IMR-90 (cell line): Measurements from ENCODE around the gene IMPG2. TPM values are rescaled to one million over a fixed set of nuclear protein-coding genes. Genes with fewer than 3 reads are reported as not detected.

Experiments used
- ATAC-seq: fragments of 200-7000 bp; cut with Tn5 transposase; 2 replicates; pipeline ENCODE4 v1.9.1; 2020; ENCODE audit warnings: low read depth, mild to moderate bottlenecking, moderate library complexity
- BruUV-seq: library from RNA; stranded (reverse); fragments of 400-500 nt; replicated peaks from 2 replicates; lab custom pipeline; 2021; lab: Mats Ljungman, UMichigan
- CTCF ChIA-PET: fragments of 300-600 bp; formaldehyde crosslinking; extraction: SDS; loops from one replicate; lab custom pipeline; 2021; ENCODE audit warnings: antibody characterized with exemption; lab: Yijun Ruan, JAX
- POLR2A ChIA-PET: fragments of 300-600 bp; sonication (Branson Sonifier 250); formaldehyde crosslinking; loops from one replicate; lab custom pipeline; 2022; ENCODE audit warnings: antibody characterized with exemption; ENCODE audit not compliant: unreplicated experiment; lab: Charles Lee
- DNase-seq: peaks from one replicate; pipeline ENCODE4 v3.0.0; 2013
- H2AFZ ChIP-seq: replicated peaks from 2 replicates; pipeline ENCODE3; 2013; ENCODE audit warnings: low read length, mild to moderate bottlenecking; ENCODE audit not compliant: poor library complexity
- H2AK5ac ChIP-seq: 2 replicates; pipeline ENCODE4 v1.6.1; 2013; ENCODE audit warnings: low read depth, low read length, inconsistent platforms
- H2AK9ac ChIP-seq: replicated peaks from 2 replicates; pipeline ENCODE3; 2013; ENCODE audit warnings: mild to moderate bottlenecking, low read depth, low read length, moderate library complexity; ENCODE audit not compliant: poor library complexity
- H2BK120ac ChIP-seq: 2 replicates; pipeline ENCODE4 v1.6.1; 2013; ENCODE audit warnings: low read depth, low read length, inconsistent platforms
- H2BK15ac ChIP-seq: 3 replicates; pipeline ENCODE4 v1.6.1; 2013; ENCODE audit warnings: low read depth, low read length, inconsistent platforms
- H2BK20ac ChIP-seq: 2 replicates; pipeline ENCODE4 v1.6.1; 2013; ENCODE audit warnings: low read depth, mild to moderate bottlenecking, inconsistent platforms, low read length, moderate library complexity
- H2BK5ac ChIP-seq: 2 replicates; pipeline ENCODE4 v1.6.1; 2013; ENCODE audit warnings: mild to moderate bottlenecking, low read depth, low read length, inconsistent platforms; ENCODE audit not compliant: poor library complexity, severe bottlenecking
- H3K14ac ChIP-seq: replicated peaks from 2 replicates; pipeline ENCODE4 v1.6.1; 2013; ENCODE audit warnings: low read depth, low read length, inconsistent platforms
- H3K18ac ChIP-seq: 2 replicates; pipeline ENCODE4 v1.6.1; 2013; ENCODE audit warnings: low read depth, low read length, control low read depth
- H3K23ac ChIP-seq: 2 replicates; pipeline ENCODE4 v1.6.1; 2013; ENCODE audit warnings: low read depth, low read length, inconsistent platforms
- H3K27ac ChIP-seq: 2 replicates; pipeline ENCODE4 v1.5.1; 2013; ENCODE audit warnings: mild to moderate bottlenecking, control low read depth, low read length; ENCODE audit not compliant: insufficient read depth
- H3K27me3 ChIP-seq: 2 replicates; pipeline ENCODE4 v1.6.1; 2013; ENCODE audit warnings: low read length; ENCODE audit not compliant: control insufficient read depth, insufficient read depth
- H3K36me3 ChIP-seq: 2 replicates; pipeline ENCODE4 v1.6.1; 2013; ENCODE audit warnings: low read length, mixed read lengths; ENCODE audit not compliant: control insufficient read depth, insufficient read depth
- H3K4ac ChIP-seq: 2 replicates; pipeline ENCODE4 v1.6.1; 2013; ENCODE audit warnings: low read depth, low read length, inconsistent platforms
- H3K4me1 ChIP-seq: 2 replicates; pipeline ENCODE4 v1.6.1; 2013; ENCODE audit warnings: low read length, mixed read lengths; ENCODE audit not compliant: control insufficient read depth, insufficient read depth
- H3K4me2 ChIP-seq: 2 replicates; pipeline ENCODE4 v1.6.1; 2013; ENCODE audit warnings: low read depth, mild to moderate bottlenecking, control low read depth, low read length, moderate library complexity
- H3K4me3 ChIP-seq: 2 replicates; pipeline ENCODE4 v1.5.1; 2013; ENCODE audit warnings: low read depth, mild to moderate bottlenecking, control low read depth, low read length, moderate library complexity; ENCODE audit not compliant: insufficient read depth
- H3K56ac ChIP-seq: 2 replicates; pipeline ENCODE4 v1.6.1; 2013; ENCODE audit warnings: low read length, inconsistent platforms; ENCODE audit not compliant: insufficient read depth; ENCODE audit errors: extremely low read depth
- H3K79me1 ChIP-seq, 2 experiments: 2 replicates each; pipeline ENCODE4 v1.6.1; 2013; ENCODE audit warnings: low read length in 2 of 2, inconsistent platforms in 1 of 2, low read depth in 1 of 2
- H3K9ac ChIP-seq: 2 replicates; pipeline ENCODE4 v1.6.1; 2013; ENCODE audit warnings: low read depth, low read length, control low read depth
- H3K9me1 ChIP-seq: 2 replicates; pipeline ENCODE4 v1.6.1; 2013; ENCODE audit warnings: low read length, inconsistent platforms; ENCODE audit not compliant: insufficient read depth
- H3K9me3 ChIP-seq: 2 replicates; pipeline ENCODE4 v1.6.1; 2013; ENCODE audit warnings: low read length; ENCODE audit not compliant: control insufficient read depth, insufficient read depth
- H4K20me1 ChIP-seq: 2 replicates; pipeline ENCODE4 v1.6.1; 2013; ENCODE audit warnings: low read length, inconsistent platforms; ENCODE audit not compliant: insufficient read depth
- H4K5ac ChIP-seq: 2 replicates; pipeline ENCODE4 v1.6.1; 2013; ENCODE audit warnings: mild to moderate bottlenecking, low read depth, low read length, control low read depth
- H4K8ac ChIP-seq, 2 experiments: 2 replicates each; pipeline ENCODE4 v1.6.1; 2013; ENCODE audit warnings: low read depth in 2 of 2, low read length in 2 of 2, control low read depth in 1 of 2, inconsistent platforms in 1 of 2
- H4K91ac ChIP-seq: 2 replicates; pipeline ENCODE4 v1.6.1; 2013; ENCODE audit warnings: low read depth, low read length, inconsistent platforms; ENCODE audit not compliant: insufficient read depth
- CEBPB ChIP-seq: IDR thresholded peaks from 2 replicates; pipeline ENCODE4 v1.6.1; 2012; ENCODE audit warnings: low read depth, low read length, improper control_type of control experiment
- FOS ChIP-seq: fragments of 150-350 bp; IDR thresholded peaks from 2 replicates; pipeline ENCODE4 v1.6.1; 2016; ENCODE audit warnings: low read depth, low read length
- MAZ ChIP-seq: IDR thresholded peaks from 2 replicates; pipeline ENCODE4 v1.6.1; 2012; ENCODE audit warnings: low read depth, mild to moderate bottlenecking, low read length, improper control_type of control experiment, moderate library complexity, borderline replicate concordance
- RCOR1 ChIP-seq: IDR thresholded peaks from 2 replicates; pipeline ENCODE4 v1.6.1; 2012; ENCODE audit warnings: mild to moderate bottlenecking, low read length, improper control_type of control experiment; ENCODE audit not compliant: insufficient replicate concordance
- WGBS, 2 experiments: methylation state at CpG; one replicate each; pipeline versions ENCODE4 v1.1.5 to v1.1.7; 2013; ENCODE audit warnings: missing lambda C conversion rate in 2 of 2; ENCODE audit not compliant: insufficient read length in 1 of 2; ENCODE audit errors: extremely low coverage in 2 of 2; 5-methylcytosine and 5-hydroxymethylcytosine counted together
- dilution Hi-C: fragments of 300-500 bp; cut with HindIII; formaldehyde crosslinking; loops from one replicate; pipeline ENCODE4 v1.14.3; 2018; ENCODE audit warnings: low sequenced_read_pairs; ENCODE audit not compliant: unreplicated experiment
- in situ Hi-C: fragments of 300-500 bp; cut with MboI; formaldehyde crosslinking; loops from 3 replicates; pipeline ENCODE4 v1.14.3; 2019; ENCODE audit warnings: low sequenced_read_pairs, inconsistent platforms, mixed read lengths
- intact Hi-C: fragments of 100-400 bp; cut with micrococcal nuclease; formaldehyde crosslinking; loops from 2 replicates; pipeline ENCODE4 v1.10.0; 2022
- polyA plus RNA-seq, 3 experiments: library from polyadenylated mRNA; depleted of rRNA; stranded (reverse); fragments of >200 nt; gene quantifications; 2 replicates each; pipeline ENCODE4 v1.2.3, GENCODE V29; 2012; ENCODE audit warnings: low replicate concordance in 1 of 3
- total RNA-seq: library from RNA; depleted of rRNA; stranded (reverse); fragments of >200 nt; gene quantifications from 2 replicates; pipeline ENCODE4 v1.2.3, GENCODE V29; 2012

IMPG2 gene
- total and polyA plus RNA-seq, 2 of the 4 experiments (the other 2 are of a cell fraction) = 0.10 to 0.18 TPM

DNA sequence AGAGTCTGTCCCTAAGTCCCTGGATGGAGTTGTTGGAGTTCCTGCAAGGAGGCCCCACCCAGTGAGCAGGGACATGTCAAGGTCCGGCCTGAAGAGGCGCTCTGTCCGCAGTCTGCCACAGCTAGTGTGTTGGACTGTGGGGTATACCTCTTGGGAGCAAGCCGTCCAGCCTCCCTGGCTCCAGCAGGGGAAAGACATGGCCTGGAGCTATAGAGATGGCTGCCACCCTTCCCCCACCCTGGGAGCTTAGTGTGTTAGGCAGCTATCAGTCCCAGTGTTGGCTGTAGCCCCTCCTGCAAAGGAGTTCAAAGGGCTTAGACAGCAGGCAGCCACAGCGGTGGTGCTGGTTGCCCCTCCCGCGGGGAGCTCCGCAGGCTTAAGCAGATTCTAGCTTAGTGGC lies 20.3 kb downstream of the IMPG2 start:
- H2BK20ac ChIP-seq = no peak overlapping the region
- BruUV-seq = no TSS peak
- no peak overlapping the region for H3K4me2 ChIP-seq
- dilution Hi-C loops = no loop called here
- no peak overlapping the region for H2AK5ac ChIP-seq
- no peaks in the 10 kb centered on the region for H3K9me3 ChIP-seq
- H3K23ac ChIP-seq = no peak overlapping the region
- H3K4ac ChIP-seq = no peak overlapping the region
- H3K36me3 ChIP-seq = no peaks in the 10 kb centered on the region
- intact Hi-C loops = no loop called here
- no peak for ATAC-seq
- WGBS, 2 experiments = 96% methylated on average over 4 of the region's 8 CpGs; no CpG with 5 or more reads in 1 of the 2 experiments
- H3K14ac ChIP-seq = no peak overlapping the region
- DNase-seq = no peak
- no peaks in the 10 kb centered on the region for H3K79me1 ChIP-seq
- H3K18ac ChIP-seq = no peak overlapping the region
- no peak overlapping the region for H2BK120ac ChIP-seq
- ChIA-PET POLR2A (no interaction called here), CTCF (no interaction called here)
- no peak overlapping the region for H3K4me3 ChIP-seq
- H3K9me1 ChIP-seq = no peaks in the 10 kb centered on the region
- no peaks in the 10 kb centered on the region for H3K27me3 ChIP-seq
- no peak overlapping the region for H4K8ac ChIP-seq
- H4K20me1 ChIP-seq = no peaks in the 10 kb centered on the region
- H3K4me1 ChIP-seq = no peaks in the 10 kb centered on the region
- H4K91ac ChIP-seq = no peak overlapping the region
- H3K9ac ChIP-seq = no peak overlapping the region
- H2AK9ac ChIP-seq = no peak overlapping the region
- in situ Hi-C loops = no loop called here
- H3K27ac ChIP-seq = no peak overlapping the region
- no peak overlapping the region for H4K5ac ChIP-seq
- H2BK15ac ChIP-seq = no peak overlapping the region
- H2BK5ac ChIP-seq = no peak overlapping the region
- TF ChIP-seq MAZ = no peak
- no peak for TF ChIP-seq RCOR1
- no peak for TF ChIP-seq CEBPB
- TF ChIP-seq FOS = no peak
- no peak overlapping the region for H2AFZ ChIP-seq
- H3K56ac ChIP-seq = no peak overlapping the region
